Measurements from ENCODE around the gene PIAS4. TPM values are rescaled to one million over a fixed set of nuclear protein-coding genes. Genes with fewer than 3 reads are reported as not detected.

The PIAS4 gene
- total and polyA plus RNA-seq, 9 of the 15 experiments (the other 6 are each of a cell fraction or from before 2014, with no cell fraction given), result 0.27 to 34.9 (median 14.4) TPM

DNA sequence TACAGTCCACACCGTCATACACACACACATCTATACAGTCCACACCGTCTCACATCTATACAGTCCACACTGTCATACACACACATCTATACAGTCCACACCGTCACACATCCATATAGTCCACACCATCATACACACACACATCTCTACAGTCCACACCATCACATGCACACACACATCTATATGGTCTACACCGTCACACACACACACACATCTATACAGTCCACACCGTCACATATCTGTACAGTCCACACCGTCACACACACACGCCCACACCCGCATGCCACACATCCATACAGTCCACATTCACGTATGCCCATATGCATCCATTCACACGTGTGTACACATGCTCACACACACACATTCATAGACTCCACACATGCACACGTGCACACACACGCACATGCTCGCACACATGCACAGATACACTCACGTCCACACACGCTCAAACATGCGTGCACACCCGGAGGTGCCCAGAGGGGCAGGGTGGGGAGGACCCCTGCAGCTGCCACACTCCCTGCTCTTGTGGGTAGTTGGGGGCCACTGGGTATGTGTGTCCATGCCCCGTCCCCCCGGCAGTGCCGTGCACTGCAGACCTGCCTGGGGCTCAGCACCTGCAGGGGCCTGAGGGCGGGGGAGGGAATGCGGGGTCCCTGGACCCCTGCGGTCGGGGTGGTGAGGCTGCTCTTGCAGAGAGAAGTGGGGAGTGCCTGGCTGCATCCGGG is 29.2 kb downstream of the PIAS4 start (continued):
- peak; percentile 44 for TF ChIP-seq FIP1L1 (IDR thresholded peaks at IDR 0.05; ENCODE audit: low read depth, low read length, poor library complexity, severe bottlenecking)
- TF ChIP-seq, protein P1, sequence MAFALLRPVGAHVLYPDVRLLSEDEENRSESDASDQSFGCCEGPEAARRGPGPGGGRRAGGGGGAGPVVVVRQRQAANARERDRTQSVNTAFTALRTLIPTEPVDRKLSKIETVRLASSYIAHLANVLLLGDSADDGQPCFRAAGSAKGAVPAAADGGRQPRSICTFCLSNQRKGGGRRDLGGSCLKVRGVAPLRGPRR (CRISPR knock-in tag; IDR thresholded peaks at IDR 0.05), result no peak
- TF ChIP-seq SIX5 (IDR thresholded peaks at IDR 0.05; ENCODE audit: borderline replicate concordance in 1 of 2, insufficient read depth in 1 of 2, low read depth in 1 of 2, low read length in 2 of 2), result no peak
- no peak for TF ChIP-seq ETS2 (tag; IDR thresholded peaks at IDR 0.05; ENCODE audit: borderline replicate concordance, poor library complexity, severe bottlenecking)
- no peak for TF ChIP-seq HMG20A (CRISPR knock-in tag; conservative IDR thresholded peaks at IDR 0.05)
- TF ChIP-seq CEBPB (tag; IDR thresholded peaks at IDR 0.05), result no peak
- TF ChIP-seq HIVEP1 (CRISPR knock-in tag; IDR thresholded peaks at IDR 0.05), result no peak
- TF ChIP-seq KDM4B (IDR thresholded peaks at IDR 0.05; ENCODE audit: borderline replicate concordance in 2 of 2, low read depth in 1 of 2), result no peak
- TF ChIP-seq CBX5 (IDR thresholded peaks at IDR 0.05; ENCODE audit: borderline replicate concordance, low read depth), result no peak
